SIG-M5 treated with dmso at 0.1 percent for 504 hours (cell line): ENCODE results near the gene TM6SF1.
"Not testable (repeated sequence)": the region's sequence is repeated elsewhere in the genome, so short reads cannot be mapped to it uniquely, and the experiment has no call there.

ENCODE experiments used
- DNase-seq: peaks from one replicate; lab custom pipeline; 2025; ENCODE audit not compliant: unreplicated experiment; lab: John Stamatoyannopoulos, UW

The TM6SF1 gene

DNA sequence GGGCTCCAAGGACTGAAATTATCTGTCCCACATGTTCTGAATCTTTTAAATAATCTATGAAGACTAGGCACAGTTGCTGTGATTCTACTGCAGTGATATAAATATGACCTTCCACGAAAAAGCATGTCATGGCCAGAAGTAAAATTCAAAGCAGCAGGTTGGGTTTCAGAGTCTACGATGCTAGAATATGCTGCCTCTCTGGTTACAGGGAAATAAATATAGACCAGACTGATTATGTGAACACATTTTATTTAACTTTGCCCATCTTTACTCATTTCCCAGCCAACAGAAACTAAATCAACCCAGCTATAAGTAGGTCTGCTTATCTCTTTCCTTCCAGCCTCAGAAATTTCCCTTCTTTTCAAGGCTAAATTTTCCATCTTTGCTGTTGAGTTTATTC, 19.9 kb upstream of the TM6SF1 start:
- DNase-seq: no peak

DNA sequence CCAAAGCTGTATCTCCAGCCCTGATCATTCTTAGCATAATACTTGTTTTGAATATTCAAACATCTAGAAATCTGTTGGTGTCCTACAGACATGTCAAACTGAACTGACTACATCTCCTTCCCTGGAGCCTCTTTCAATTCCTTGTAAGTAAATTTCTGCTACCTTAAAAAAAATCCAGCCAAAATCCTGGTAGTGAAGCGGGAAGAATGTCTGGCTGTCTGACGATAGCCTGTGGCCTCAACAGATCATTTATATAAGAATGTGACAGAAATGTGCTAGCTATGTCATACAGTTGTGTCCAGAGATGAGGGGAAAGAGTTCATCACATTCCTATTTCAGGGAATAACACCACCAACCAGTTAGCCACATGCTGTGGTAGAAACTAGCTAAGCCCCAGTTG, 18.6 kb upstream of the TM6SF1 start:
- no peak for DNase-seq

DNA sequence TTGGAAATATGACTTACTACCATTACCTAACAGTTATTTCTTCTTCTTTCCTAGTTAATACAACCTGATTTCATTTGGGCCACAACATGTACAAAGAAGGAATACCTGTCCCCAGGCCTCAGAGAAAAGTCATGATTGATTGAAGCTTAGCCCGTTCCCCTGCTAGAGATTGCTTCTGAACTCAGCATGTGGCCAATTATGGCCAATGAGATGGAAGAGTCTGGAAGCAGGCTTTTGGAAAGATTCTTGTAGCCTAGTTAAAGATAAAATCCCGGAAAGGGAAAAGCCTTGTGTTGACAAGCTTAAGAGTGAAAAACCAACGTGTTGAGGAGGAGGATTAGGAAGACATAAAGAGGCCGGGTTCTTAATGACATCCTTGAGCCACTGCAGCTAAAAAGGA, 17.0 kb upstream of the TM6SF1 start:
- DNase-seq: no peak

DNA sequence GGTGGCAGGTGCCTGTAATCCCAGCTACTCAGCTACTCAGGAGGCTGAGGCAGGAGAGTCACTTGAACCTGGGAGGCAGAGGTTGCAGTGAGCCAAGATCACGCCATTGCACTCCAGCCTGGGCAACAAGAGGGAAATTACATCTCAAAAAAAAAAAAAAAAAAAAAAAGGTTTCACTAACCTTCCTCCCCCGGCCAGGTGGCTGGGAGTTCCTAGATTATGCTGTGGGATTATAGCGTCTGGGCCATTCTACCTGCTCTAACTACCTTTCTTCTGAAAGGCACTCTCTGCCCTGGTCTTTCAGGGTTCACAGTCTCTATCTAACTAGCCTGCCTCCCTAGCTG, 15.5 kb upstream of the TM6SF1 start:
- not testable (repeated sequence) for DNase-seq

DNA sequence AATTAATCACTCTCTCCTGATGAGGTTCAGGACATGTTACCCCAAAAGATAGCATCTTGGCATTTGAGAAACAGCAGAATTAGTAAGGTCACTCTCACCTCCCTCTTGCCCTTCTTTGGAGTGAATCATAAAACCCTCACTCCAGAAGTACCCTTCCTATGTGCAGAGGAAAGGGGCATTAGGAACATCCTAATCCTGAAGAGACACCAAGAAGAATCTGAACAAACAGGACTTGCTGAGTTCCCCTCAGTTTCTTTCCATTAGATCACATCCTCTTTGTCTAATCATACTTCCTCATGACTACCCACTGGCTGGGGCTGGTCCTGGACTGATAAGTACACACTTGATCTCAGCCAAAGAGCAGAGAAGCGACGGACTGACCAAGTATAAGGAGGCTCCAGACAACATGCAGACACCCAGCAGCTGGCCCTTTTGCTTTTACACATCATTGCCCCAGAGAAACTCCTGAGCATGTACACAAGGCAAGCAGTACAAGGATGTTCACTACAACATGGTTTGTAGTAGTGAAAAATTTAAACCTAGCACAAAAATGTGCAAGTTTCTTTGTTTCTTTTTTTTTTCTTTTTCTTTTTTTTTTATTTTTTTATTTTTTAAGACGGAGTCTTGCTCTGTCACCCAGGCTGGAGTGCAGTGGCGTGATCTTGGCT, 15.0 kb upstream of the TM6SF1 start:
- peak; percentile 51 for DNase-seq

DNA sequence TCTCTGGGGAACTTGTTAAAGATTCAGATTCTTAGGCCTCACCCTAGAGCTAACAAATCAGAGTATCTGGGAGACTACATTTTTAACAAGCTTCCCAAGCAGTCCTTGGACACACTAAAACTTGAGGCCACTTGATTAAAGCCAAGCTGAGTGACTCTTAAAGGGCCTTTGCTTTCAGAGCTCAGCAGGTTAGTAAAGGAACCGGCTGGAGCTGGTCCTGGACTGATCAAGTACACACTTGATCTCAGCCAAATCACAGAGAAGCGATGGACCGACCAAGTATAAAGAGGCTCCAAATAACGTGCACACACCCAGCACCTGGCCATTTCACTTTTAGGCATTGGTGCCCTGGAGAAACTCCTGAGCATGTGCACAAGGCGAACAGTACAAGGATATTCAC, 12.9 kb upstream of the TM6SF1 start:
- DNase-seq: no peak

DNA sequence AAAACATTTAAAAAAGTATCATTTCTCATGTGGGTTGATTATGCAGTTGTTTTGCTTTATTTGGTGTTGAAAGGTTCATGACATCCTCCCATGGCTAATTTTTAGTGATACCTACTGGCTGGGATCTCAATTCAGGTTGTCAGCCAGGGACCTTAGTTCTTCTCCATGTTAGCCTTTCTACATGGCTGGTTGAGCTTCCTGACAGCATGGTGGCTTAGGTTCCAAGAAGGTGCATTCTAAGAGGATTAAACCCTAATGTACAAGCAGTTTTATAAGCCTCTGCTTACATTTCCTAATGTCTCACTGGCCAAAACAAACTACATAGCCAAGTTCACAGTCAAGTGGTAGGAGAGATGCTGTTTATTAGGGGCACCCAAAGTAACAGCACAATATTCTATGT, 9.4 kb upstream of the TM6SF1 start:
- DNase-seq: no peak

DNA sequence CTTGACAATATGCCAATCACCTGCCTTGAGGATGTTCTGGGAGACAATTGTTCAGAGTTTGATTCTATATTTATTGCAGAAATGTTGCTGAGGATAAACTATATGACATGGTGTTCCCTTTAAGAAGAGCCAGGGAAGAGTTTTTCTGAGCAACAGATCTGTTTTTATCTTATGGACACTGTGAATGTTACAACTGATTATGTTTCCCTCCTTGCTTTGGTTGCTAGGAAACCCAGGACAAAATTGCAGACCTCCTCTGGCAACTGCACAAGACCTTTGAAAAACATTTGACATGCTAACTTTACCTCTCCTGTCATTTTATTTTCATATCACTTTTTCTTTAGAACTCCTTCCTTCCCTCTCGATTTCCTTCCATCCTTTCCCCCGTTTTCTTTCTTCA, 8.2 kb upstream of the TM6SF1 start:
- DNase-seq: no peak

DNA sequence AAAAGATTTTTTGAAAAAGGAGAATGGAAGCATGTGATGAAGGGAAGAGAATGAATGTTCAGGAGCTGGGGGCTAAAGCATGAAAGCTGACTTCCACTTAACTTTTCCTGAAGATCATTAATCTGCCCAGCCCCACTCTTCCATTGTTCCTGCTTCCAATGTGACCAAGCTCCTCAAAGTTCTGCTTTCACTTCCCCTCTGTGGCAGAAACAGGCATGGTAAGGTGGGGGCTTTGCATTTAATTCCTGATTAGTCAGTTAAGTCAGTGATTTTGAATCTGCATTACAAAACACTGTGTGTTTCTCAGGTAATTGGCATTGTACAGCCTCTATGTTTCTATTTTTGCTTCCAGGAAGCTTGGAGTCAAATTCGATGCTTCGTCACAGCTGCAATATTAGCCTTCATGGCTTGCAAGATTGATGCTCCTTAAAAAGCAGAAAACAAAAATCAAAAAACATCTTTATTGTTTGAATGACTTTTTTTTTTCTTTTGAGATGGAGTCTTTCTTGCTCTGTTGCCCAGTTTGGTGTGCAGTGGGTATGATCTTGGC, 7.3 kb upstream of the TM6SF1 start:
- DNase-seq: peak; percentile 4

DNA sequence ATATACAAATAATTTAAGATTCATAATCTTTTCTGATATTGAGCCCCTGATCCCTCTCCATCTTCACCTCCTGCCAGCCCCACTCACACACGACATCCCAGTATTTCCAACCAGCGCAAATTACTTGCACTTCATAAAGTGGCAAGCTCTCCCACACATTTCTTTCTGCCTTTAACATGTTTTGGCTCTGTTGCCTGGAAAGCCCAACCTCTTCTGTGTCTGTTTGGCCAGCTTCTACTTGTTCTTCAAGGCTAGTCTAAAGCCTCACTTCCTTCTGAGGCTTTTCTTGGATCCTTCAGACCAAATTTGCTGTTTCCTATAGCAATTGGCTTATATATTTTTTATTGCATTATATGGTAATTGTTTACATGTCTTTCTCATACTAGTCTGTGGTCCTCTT, 5.1 kb upstream of the TM6SF1 start:
- no peak for DNase-seq

DNA sequence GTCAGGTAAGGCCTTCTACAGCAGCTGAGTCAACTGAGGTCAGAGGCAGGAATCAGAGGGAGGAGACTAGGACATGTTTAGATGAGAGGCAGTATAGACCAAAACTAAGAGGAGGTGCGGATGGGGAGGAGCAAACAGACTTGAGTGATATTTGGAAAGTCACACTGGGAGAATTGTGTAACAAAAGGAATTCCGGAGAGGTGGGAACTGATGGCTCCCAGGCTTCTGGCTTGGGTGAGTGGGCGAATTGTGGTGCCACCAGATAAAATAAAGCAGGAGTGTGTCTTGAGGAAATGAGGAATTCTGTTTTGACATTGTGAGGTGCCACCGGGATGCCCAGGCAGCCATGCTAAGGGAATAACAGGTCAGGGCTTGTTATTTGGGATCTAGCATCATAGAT, 3.3 kb upstream of the TM6SF1 start:
- DNase-seq: no peak

DNA sequence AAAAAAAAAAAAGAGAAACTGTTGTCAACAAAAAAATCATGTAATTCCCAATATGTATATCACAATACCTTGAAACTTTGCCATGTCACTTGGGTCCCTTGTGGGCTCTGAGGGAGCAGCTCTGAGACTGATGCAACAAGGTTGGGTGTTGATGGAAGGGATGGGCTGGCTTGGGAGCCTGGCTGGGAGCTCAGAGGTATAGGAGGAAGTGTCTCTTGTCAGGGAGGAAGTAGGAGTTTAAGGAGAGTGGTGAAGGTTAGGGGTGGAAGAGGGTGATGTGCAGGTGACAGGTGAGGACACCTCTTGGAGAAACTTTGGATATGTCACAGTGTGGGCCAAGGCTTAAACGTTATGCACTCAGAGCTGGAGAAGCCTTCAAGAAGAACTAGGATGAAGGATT, 2.0 kb upstream of the TM6SF1 start:
- no peak for DNase-seq

DNA sequence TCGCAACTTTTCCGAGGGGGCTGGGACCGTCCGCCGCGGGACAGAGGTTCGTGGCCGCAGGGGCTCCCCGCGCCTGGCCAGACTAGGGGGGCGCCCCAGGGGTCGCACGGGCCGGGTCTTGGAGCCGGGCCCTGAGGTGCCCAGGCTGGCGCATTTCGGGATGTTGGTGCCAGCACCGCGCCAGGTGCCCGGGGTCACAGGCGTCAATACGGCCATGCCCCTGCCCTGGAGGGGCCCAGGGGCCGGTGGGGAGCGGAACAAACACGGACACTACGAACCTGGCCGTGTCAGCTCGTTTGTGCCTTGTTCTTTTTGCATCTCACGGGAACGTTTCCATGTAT, 366 bp downstream of the TM6SF1 start:
- no peak for DNase-seq

DNA sequence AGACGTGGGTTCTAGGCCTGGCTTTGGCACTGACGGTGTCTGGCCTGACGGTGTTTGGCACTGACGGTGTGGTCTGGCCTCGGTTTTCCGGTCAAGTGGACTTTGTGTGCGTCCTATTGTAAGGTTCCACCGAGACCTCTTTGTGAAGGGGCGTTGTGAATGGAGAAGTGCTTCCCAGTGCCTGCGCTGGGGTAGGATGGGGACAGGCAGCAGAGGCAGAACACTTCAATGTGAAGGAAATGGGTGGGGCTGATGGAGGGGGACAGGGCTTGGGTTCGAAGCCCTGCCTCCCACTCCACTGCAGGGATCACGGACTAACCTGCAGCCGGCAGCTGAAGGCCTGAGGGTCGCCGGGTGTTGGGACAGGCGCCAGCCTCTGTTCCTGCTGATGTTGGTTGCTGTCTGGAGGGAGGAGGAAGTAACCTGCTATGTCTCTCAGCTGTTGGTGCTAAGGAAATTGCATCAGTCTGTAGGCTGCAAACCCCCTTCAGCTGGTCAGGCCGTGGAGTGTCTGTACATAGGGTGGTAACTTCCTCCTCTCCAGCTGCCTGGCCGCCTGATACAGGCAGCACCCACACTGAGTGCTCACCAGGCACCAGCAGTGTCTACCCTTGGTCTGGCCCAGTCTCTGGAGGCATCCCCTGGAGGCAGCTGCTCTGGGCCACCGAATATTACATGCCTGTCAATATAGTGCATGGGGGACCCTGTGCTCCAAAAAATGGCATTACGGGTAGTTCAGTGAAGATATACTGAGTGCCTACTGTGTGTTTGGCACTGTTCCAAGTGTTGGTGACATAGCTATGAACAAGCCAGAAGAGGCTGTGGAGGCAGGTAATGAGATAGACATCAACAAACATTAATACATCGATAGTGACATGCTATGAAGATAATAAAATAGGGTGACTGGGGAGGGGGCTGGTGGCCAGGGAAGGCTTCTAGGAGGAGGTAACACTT, 1.1 kb downstream of the TM6SF1 start:
- DNase-seq: peak; percentile 96

DNA sequence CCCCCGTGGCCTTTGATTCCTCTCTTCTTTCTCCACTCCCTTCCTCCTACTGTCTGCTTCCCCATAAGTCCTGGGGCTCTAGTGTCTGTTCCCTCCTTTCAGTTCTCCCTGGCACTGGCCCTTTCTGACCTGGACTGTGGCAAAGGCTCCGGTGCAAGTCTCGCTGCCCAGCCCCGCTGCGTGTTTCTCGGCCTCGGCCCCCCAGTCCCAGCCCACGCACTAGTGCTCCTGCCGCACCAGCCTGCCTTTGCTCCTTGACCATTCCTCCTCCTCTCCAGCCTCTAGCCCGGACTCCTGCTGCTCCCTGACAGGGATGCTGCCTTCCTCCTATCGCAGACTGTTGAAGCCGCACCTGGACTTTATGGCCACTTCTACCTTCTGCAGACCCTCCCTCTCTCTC, 2.1 kb downstream of the TM6SF1 start:
- no peak for DNase-seq

DNA sequence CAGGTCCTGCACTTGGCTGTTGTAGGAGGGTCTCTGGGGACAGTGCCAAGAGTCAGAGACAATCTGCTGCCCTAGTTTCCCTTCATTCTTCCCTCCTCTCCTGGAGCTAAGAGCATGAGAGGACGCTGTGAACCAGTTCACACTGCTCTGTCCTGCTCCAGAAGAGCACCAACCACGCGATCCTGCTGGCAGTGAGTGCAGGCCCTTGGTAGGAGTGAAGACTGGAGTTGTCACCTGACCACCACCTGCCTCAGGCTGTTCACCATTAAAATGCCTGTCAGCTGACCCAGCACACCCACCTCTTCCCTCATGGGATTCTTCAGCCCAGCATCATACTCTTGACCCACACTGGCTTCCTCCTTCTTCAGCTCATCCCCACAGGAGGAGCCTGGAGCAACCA, 2.9 kb downstream of the TM6SF1 start:
- DNase-seq: no peak

DNA sequence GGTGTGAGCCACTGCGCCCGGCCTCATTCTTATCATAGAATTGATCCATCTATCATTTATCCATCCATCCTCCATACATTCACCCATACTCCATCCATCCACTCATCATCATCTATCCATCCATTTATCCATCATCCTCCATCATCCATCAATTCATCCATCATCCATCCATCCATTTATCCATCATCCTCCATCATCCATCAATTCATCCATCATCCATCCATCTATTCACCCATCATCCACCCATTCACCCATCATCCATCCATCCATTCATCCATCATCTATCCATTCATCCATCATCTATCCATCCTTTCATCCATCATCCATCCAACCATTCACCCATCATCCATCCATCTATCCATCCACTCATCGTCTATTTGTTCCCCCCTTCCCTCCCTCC, 3.7 kb downstream of the TM6SF1 start:
- DNase-seq: no peak

DNA sequence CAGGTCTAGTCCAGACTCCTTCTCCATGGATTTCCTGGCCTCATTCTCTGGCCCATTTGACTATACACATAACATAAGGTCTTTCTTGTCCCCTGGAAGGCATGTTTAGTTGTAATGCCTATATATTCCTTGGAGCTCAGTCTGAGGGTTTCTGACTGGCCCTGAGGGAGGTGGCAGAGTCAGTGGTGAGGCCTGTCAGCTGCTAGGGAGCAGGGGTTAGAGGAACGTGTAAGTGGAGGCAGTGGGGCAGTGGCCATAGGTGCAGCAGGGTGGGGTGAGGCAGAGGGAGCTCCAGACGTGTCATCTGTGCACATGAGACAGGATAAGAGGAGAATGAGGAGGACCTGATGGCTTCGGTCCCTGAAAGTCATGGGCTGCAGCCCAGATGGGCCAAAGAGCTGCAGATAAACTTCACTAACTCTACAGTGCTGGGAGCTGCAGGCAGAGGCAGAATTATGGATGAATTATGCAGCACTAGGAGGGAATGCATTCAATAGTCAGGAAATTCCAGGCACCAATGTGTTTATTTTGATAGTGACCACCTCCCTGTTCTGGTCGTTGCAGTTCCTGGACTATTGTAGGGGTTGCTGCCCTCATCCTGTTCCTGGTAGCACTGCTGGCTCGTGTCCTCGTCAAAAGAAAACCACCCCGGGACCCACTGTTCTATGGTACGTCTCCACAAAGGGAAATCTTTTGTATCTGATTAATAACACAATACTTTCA, 4.9 kb downstream of the TM6SF1 start:
- DNase-seq: no peak

DNA sequence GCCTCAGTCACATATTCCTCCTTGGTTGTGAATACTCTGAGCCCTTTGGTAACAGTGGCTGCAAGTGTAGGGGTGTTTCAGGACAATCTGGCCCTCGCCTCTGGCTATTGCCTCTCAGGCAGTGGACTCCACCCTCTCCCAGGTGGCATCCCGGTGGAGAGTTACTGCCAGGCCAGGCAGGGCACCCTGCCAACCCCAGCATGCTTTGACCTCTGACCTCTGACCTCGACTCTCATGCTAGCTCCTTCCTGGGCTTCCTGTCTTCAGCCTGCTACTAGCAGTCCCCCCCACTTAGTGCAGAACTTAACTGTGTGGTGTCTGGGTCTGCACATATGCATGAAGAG, 5.5 kb downstream of the TM6SF1 start:
- DNase-seq: no peak

DNA sequence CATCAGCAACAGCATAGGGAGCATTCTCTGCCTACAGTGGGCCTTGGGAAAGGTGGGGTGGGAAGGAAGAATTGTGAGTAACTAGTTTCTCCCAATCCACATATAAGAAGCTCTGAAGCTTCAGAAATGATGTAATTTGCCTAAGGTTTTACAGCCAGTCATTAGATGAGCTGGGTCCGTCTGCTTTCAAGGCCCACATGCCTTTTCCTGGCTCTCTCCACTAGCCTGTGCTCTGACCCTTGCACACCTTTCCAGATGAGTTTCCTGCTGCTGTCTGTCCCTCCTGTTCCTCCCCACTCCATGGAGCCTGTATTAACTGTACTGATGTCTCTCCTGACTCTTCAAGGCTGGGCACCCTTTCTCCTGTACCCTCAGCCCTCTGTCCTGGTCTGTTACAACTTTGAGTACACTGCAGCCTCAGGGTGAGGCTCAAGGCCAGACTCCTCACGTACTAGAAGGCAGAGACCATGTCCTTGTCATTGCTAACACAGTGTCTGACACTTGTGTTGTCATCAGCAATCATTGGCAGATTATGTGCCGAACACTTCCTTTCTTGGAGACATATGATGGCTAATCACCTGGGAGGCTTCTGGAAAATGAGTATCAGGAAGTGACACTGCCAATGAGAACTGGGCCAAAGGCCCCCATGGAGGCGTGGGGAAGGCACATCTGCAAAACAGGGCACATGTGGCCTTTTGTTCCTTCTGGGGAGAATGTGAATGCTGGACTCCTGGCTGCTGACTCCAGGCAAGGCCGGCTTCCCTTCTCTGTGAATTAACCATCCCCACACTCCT, 6.6 kb downstream of the TM6SF1 start:
- DNase-seq: no peak

DNA sequence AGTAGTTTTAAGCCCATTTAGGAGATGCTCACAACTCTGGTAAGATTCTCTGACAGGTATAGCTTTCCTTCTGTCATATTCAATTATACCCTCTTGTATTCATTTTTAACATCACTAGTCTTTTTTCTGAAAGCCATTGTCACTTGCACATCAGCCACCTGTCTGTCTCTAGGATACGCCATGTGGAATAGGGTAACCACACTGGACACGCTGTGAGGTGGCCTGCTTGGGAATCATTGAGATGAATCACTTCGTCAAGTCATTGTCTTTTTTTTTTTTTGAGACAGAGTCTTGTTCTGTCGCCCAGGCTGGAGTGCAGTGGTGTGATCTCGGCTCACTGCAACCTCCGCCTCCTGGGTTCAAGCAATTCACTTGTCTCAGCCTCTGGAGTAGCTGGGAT, 7.4 kb downstream of the TM6SF1 start:
- DNase-seq: no peak
